Measurements from ENCODE around the gene SLC25A44.

SLC25A44 gene

DNA sequence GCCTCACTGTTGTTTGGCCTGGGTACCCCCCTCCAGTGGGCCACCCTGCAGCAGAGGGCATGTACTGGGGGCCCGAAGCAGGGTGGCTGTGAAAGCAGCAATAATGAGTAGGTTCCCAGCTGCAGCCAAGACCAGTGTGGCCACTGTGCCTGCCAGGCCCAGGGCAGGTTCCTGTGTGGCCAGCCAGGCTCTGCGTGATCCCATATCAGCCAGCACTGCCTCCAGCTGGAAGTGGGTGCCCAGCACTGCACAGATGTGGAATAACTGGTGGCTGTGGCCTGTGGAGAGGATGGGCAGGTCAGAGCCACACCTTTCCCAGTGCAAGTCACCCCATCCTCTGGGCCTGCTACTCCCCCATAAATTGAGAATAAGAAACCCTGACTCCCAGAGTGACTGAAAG is 50.2 kb downstream of the SLC25A44 start:
- no peak for DNase-seq

DNA sequence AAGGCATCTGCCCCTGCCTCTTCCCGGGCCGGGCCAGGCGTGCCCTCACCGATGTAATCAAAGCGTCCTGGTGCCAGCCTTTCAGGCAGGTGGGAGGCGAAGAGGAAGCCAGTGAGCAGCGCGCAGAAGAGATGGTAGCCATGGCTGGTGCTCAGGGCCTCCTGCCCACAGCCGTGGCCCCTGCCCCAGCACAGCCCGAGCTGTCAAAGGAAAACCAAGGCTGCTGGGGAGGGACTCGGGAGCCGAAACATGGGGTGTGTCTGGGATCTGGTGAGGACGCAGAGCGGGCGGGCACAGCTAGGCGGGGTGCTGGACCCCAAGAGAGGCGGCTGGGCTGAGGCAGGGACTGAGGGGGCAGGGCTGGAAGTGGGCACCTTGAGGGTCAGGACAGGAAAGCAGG is 50.8 kb downstream of the SLC25A44 start:
- DNase-seq: no peak

- DNase-seq: no peak
These were observed 51.7 kb downstream of the SLC25A44 start for GRCh38 chr1:156245451-156246232.

GRCh38 chr1:156246241-156246780 is 52.4 kb downstream of the SLC25A44 start:
- DNase-seq: no peak

- no peak for DNase-seq
These were observed 53.0 kb downstream of the SLC25A44 start for GRCh38 chr1:156246781-156247459.

- DNase-seq: no peak
These were observed 53.8 kb downstream of the SLC25A44 start, which contains the start of gene PAQR6 for GRCh38 chr1:156247460-156248322. PAQR6 (minus strand) TSS chr1:156248056; CDS start chr1:156246731, 1,325 bp downstream.

DNA sequence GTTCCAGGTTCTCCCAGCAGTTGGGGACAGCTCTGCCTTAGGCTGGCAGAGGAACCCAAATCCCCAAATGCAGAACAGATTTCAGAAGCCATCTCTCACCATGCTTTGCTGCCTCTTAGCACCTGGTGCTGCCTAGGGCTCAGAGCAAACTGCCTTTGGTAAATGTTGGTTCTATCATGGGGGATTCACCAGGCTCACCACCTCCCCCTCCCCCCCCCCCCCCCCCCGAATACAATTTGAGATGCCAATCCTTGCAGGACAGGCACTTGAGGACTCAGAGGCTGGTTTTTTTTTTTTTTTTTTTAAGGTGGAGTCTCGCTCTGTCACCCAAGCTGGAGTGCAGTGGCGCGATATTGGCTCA is 54.4 kb downstream of the SLC25A44 start:
- DNase-seq: no peak

- DNase-seq: no peak
These were observed 55.7 kb downstream of the SLC25A44 start for GRCh38 chr1:156249593-156249992.

- DNase-seq: peak; percentile 32
These were observed 57.6 kb downstream of the SLC25A44 start for GRCh38 chr1:156251527-156251926.

DNA sequence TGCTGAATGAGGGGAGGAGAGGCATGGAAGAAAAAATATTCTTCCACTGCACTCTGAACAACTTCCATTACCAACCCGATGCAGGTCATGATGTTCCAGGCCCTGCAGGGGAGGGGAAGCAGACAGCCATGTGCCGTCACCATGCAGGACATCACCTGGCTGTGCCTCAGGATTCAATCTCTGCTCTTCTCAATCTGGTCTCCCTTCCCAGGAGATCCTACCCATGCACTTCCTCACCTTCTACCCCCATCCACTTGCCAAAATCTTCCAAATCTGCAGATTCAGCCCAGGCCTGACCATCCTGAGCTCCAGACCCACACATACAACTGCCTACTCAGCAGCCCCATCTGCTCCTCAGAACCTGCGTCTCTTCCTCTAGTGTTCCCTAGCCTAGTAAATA is 59.7 kb downstream of the SLC25A44 start:
- DNase-seq: no peak

- no peak for DNase-seq
These were observed 63.8 kb downstream of the SLC25A44 start for GRCh38 chr1:156257711-156258110.

GRCh38 chr1:156258859-156259258 is 65.0 kb downstream of the SLC25A44 start:
- DNase-seq: no peak

DNA sequence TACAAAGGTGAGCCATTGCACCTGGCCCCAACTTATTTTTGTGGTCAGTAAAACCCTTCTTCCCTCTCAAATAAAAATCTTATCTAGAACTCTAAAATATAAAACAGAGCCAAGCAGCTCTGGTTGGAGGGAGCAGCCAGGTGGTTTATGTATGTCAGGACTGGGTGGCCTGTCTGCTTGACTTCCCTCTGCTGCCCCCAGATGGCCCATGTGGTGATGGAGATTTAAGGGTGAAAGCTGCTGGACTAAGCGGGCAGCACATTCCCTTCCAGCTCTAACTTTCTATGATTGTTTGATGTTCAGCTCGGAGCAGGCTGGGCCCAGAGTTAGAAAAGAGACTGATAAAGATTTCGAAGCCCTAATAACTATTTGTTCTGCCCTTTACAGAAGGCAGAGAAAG is 65.9 kb downstream of the SLC25A44 start:
- DNase-seq: no peak

DNA sequence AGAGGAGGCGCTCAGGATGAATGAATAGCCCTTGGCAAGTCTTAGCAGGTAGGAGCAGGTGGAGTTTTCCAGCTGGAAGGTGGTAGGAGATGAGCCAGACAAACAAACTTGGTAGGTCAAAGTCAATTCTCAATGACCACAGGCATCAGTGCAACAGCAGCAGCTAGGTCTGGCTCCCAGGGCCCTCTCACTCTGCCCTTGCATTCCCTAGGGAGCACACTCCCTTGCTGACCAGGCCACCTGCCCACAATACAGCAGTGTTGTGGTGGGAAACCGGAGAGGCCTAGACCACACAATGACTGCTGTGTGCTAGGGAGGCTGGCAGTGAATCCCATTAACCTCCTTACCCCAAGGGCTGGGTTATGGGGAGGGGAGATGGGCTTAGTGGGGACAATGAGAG is 67.0 kb downstream of the SLC25A44 start:
- DNase-seq: no peak
